LoVo (cell line): Measurements from ENCODE around the gene MOAP1.
A peak's percentile ranks its signal among the peaks of the same experiment; 100 is the strongest.
"Not testable (repeated sequence)": the region's sequence is repeated elsewhere in the genome, so short reads cannot be mapped to it uniquely, and the experiment has no call there.

Experiments used
- DNase-seq: peaks from one replicate; pipeline ENCODE4 v3.0.0-alpha.2; 2016; ENCODE audit warnings: low spot score

MOAP1 gene

GRCh38 chr14:93142854-93143652, 41.6 kb downstream of the MOAP1 start:
- no peak for DNase-seq

GRCh38 chr14:93137864-93138263, 46.8 kb downstream of the MOAP1 start:
- no peak for DNase-seq

GRCh38 chr14:93136508-93136907, 48.2 kb downstream of the MOAP1 start:
- not testable (repeated sequence) for DNase-seq

- DNase-seq = no peak
Observed at GRCh38 chr14:93136009-93136408, 48.7 kb downstream of the MOAP1 start.

- no peak for DNase-seq
Observed at GRCh38 chr14:93135399-93135798, 49.3 kb downstream of the MOAP1 start.

GRCh38 chr14:93133464-93133863, 51.2 kb downstream of the MOAP1 start:
- DNase-seq = no peak

- DNase-seq = peak; percentile 34
Observed at GRCh38 chr14:93132472-93133065, 52.1 kb downstream of the MOAP1 start.
